ENCODE results near the gene IFT122.

Gene IFT122

GRCh38 chr3:129463094-129463493 is 23.1 kb downstream of the IFT122 start:
- no peak for TF ChIP-seq ZNF274 (IDR thresholded peaks at IDR 0.05; ENCODE audit: low read depth, low read length)
- no peak for TF ChIP-seq YY1 (IDR thresholded peaks at IDR 0.05; ENCODE audit: insufficient read depth, insufficient read length)
- no peak for TF ChIP-seq SUZ12 (IDR thresholded peaks at IDR 0.05; ENCODE audit: extremely low read depth, insufficient read depth, insufficient read length)
- H3K4me1 ChIP-seq (ENCODE audit: insufficient read depth, insufficient read length), result peaks cover 3% of the 10 kb centered on the region
- peaks cover 51% of the 10 kb centered on the region for H3K36me3 ChIP-seq (ENCODE audit: insufficient read depth, insufficient read length, low read length)
- no peaks in the 10 kb centered on the region for H3K27me3 ChIP-seq (ENCODE audit: insufficient read depth, insufficient read length)
- no peak overlapping the region for H3K9ac ChIP-seq (ENCODE audit: insufficient read length, low read depth)
- H3K4me3 ChIP-seq (ENCODE audit: insufficient read length, low read depth), result no peak overlapping the region
- DNase-seq (ENCODE audit: low read depth, low spot score), result no peak
- H3K9me3 ChIP-seq (ENCODE audit: insufficient read depth, low read length), result no peaks in the 10 kb centered on the region

- H3K9me3 ChIP-seq (ENCODE audit: insufficient read depth, low read length), result no peaks in the 10 kb centered on the region
- H3K36me3 ChIP-seq (ENCODE audit: insufficient read depth, insufficient read length, low read length), result peaks cover 47% of the 10 kb centered on the region
- H3K4me3 ChIP-seq (ENCODE audit: insufficient read length, low read depth), result no peak overlapping the region
- peaks cover 3% of the 10 kb centered on the region for H3K4me1 ChIP-seq (ENCODE audit: insufficient read depth, insufficient read length)
- H3K9ac ChIP-seq (ENCODE audit: insufficient read length, low read depth), result no peak overlapping the region
- no peak for DNase-seq (ENCODE audit: low read depth, low spot score)
- TF ChIP-seq SUZ12 (IDR thresholded peaks at IDR 0.05; ENCODE audit: extremely low read depth, insufficient read depth, insufficient read length), result no peak
- no peaks in the 10 kb centered on the region for H3K27me3 ChIP-seq (ENCODE audit: insufficient read depth, insufficient read length)
Observed at GRCh38 chr3:129463716-129464115, 23.7 kb downstream of the IFT122 start.

GRCh38 chr3:129467932-129468331 is 27.9 kb downstream of the IFT122 start:
- H3K4me1 ChIP-seq (ENCODE audit: insufficient read depth, insufficient read length), result peaks cover 3% of the 10 kb centered on the region
- no peak overlapping the region for H3K9ac ChIP-seq (ENCODE audit: insufficient read length, low read depth)
- no peak for TF ChIP-seq ZNF274 (IDR thresholded peaks at IDR 0.05; ENCODE audit: low read depth, low read length)
- no peak for TF ChIP-seq YY1 (IDR thresholded peaks at IDR 0.05; ENCODE audit: insufficient read depth, insufficient read length)
- no peak for TF ChIP-seq SUZ12 (IDR thresholded peaks at IDR 0.05; ENCODE audit: extremely low read depth, insufficient read depth, insufficient read length)
- H3K27me3 ChIP-seq (ENCODE audit: insufficient read depth, insufficient read length), result no peaks in the 10 kb centered on the region
- no peak overlapping the region for H3K4me3 ChIP-seq (ENCODE audit: insufficient read length, low read depth)
- no peaks in the 10 kb centered on the region for H3K9me3 ChIP-seq (ENCODE audit: insufficient read depth, low read length)
- H3K36me3 ChIP-seq (ENCODE audit: insufficient read depth, insufficient read length, low read length), result peaks cover 51% of the 10 kb centered on the region
- DNase-seq (ENCODE audit: low read depth, low spot score), result no peak

- TF ChIP-seq ZNF274 (IDR thresholded peaks at IDR 0.05; ENCODE audit: low read depth, low read length) (no peak), YY1 (IDR thresholded peaks at IDR 0.05; ENCODE audit: insufficient read depth, insufficient read length) (no peak), SUZ12 (IDR thresholded peaks at IDR 0.05; ENCODE audit: extremely low read depth, insufficient read depth, insufficient read length) (no peak)
Observed at GRCh38 chr3:129469026-129469425, 29.0 kb downstream of the IFT122 start.

GRCh38 chr3:129470861-129471260 is 30.8 kb downstream of the IFT122 start:
- peaks cover 34% of the 10 kb centered on the region for H3K36me3 ChIP-seq (ENCODE audit: insufficient read depth, insufficient read length, low read length)
- H3K9ac ChIP-seq (ENCODE audit: insufficient read length, low read depth), result no peak overlapping the region
- peaks cover 3% of the 10 kb centered on the region for H3K4me1 ChIP-seq (ENCODE audit: insufficient read depth, insufficient read length)
- no peak overlapping the region for H3K4me3 ChIP-seq (ENCODE audit: insufficient read length, low read depth)
- no peak for DNase-seq (ENCODE audit: low read depth, low spot score)
- TF ChIP-seq SUZ12 (IDR thresholded peaks at IDR 0.05; ENCODE audit: extremely low read depth, insufficient read depth, insufficient read length), result no peak
- no peak for TF ChIP-seq YY1 (IDR thresholded peaks at IDR 0.05; ENCODE audit: insufficient read depth, insufficient read length)
- no peak for TF ChIP-seq ZNF274 (IDR thresholded peaks at IDR 0.05; ENCODE audit: low read depth, low read length)
- H3K27me3 ChIP-seq (ENCODE audit: insufficient read depth, insufficient read length), result no peaks in the 10 kb centered on the region
- H3K9me3 ChIP-seq (ENCODE audit: insufficient read depth, low read length), result no peaks in the 10 kb centered on the region

More at GRCh38 chr3:129469026-129469425, 29.0 kb downstream of the IFT122 start:
- no peak for DNase-seq (ENCODE audit: low read depth, low spot score)
- H3K9me3 ChIP-seq (ENCODE audit: insufficient read depth, low read length), result no peaks in the 10 kb centered on the region
- peaks cover 3% of the 10 kb centered on the region for H3K4me1 ChIP-seq (ENCODE audit: insufficient read depth, insufficient read length)
- H3K9ac ChIP-seq (ENCODE audit: insufficient read length, low read depth), result no peak overlapping the region
- peaks cover 43% of the 10 kb centered on the region for H3K36me3 ChIP-seq (ENCODE audit: insufficient read depth, insufficient read length, low read length)
- H3K4me3 ChIP-seq (ENCODE audit: insufficient read length, low read depth), result no peak overlapping the region
- H3K27me3 ChIP-seq (ENCODE audit: insufficient read depth, insufficient read length), result no peaks in the 10 kb centered on the region

- Histone ChIP-seq H3K9me3 (ENCODE audit: insufficient read depth, low read length) (no peaks in the 10 kb centered on the region), H3K36me3 (ENCODE audit: insufficient read depth, insufficient read length, low read length) (peaks cover 49% of the 10 kb centered on the region), H3K4me3 (ENCODE audit: insufficient read length, low read depth) (no peak overlapping the region), H3K27me3 (ENCODE audit: insufficient read depth, insufficient read length) (no peaks in the 10 kb centered on the region), H3K9ac (ENCODE audit: insufficient read length, low read depth) (no peak overlapping the region), H3K4me1 (ENCODE audit: insufficient read depth, insufficient read length) (no peaks in the 10 kb centered on the region)
- TF ChIP-seq ZNF274 (IDR thresholded peaks at IDR 0.05; ENCODE audit: low read depth, low read length), result no peak
- TF ChIP-seq SUZ12 (IDR thresholded peaks at IDR 0.05; ENCODE audit: extremely low read depth, insufficient read depth, insufficient read length), result no peak
- no peak for TF ChIP-seq YY1 (IDR thresholded peaks at IDR 0.05; ENCODE audit: insufficient read depth, insufficient read length)
- DNase-seq (ENCODE audit: low read depth, low spot score), result no peak
Observed at GRCh38 chr3:129473067-129473768, 33.2 kb downstream of the IFT122 start.

- peaks cover 53% of the 10 kb centered on the region for H3K36me3 ChIP-seq (ENCODE audit: insufficient read depth, insufficient read length, low read length)
- no peak overlapping the region for H3K4me3 ChIP-seq (ENCODE audit: insufficient read length, low read depth)
- H3K27me3 ChIP-seq (ENCODE audit: insufficient read depth, insufficient read length), result no peaks in the 10 kb centered on the region
- H3K9ac ChIP-seq (ENCODE audit: insufficient read length, low read depth), result no peak overlapping the region
- TF ChIP-seq SUZ12 (IDR thresholded peaks at IDR 0.05; ENCODE audit: extremely low read depth, insufficient read depth, insufficient read length), result no peak
- no peak for TF ChIP-seq ZNF274 (IDR thresholded peaks at IDR 0.05; ENCODE audit: low read depth, low read length)
- TF ChIP-seq YY1 (IDR thresholded peaks at IDR 0.05; ENCODE audit: insufficient read depth, insufficient read length), result no peak
- no peaks in the 10 kb centered on the region for H3K9me3 ChIP-seq (ENCODE audit: insufficient read depth, low read length)
- no peak for DNase-seq (ENCODE audit: low read depth, low spot score)
- no peaks in the 10 kb centered on the region for H3K4me1 ChIP-seq (ENCODE audit: insufficient read depth, insufficient read length)
Observed at GRCh38 chr3:129473769-129474152, 33.7 kb downstream of the IFT122 start.

Data from NT2/D1 (cell line).